Heart left ventricle (tissue), 16 donors: Measurements from ENCODE around the gene CLEC3A. TPM values are rescaled to one million over a fixed set of nuclear protein-coding genes. Genes with fewer than 3 reads are reported as not detected.

ENCODE experiments used
- ATAC-seq, 4 donors: fragments of 200-7000 bp; cut with Tn5 transposase; one replicate each; pipeline ENCODE4 v1.9.1; 2020 to 2022; ENCODE audit warnings: moderate library complexity in 4 of 4, mild to moderate bottlenecking in 3 of 4, moderate number of reproducible peaks in 1 of 4
- DNase-seq, 5 donors: peaks; one replicate each; pipeline ENCODE4 v3.0.0-alpha.2; 2020
- H3K27ac ChIP-seq, 12 donors: fragments of 200-600 bp; sonication (generic) in 4 of 12; one replicate each; pipeline versions ENCODE4 v1.5.0 to v1.8.0; 2016 to 2022; ENCODE audit warnings: mild to moderate bottlenecking in 2 of 12
- H3K27me3 ChIP-seq, 9 donors: fragments of 200-600 bp; sonication (generic) in 2 of 9; one replicate each; pipeline versions ENCODE4 v1.5.1 to v1.8.0; 2016 to 2022; ENCODE audit warnings: mild to moderate bottlenecking in 3 of 9
- H3K36me3 ChIP-seq, 9 donors: fragments of 200-600 bp; sonication (generic) in 2 of 9; one replicate each; pipeline versions ENCODE4 v1.5.0 to v1.8.0; 2018 to 2022; ENCODE audit warnings: mild to moderate bottlenecking in 2 of 9
- H3K4me1 ChIP-seq, 12 donors: fragments of 200-600 bp; sonication (generic) in 4 of 12; one replicate each; pipeline versions ENCODE4 v1.5.0 to v1.8.0; 2016 to 2022; ENCODE audit warnings: mild to moderate bottlenecking in 3 of 12
- H3K4me3 ChIP-seq, 12 donors: fragments of 200-600 bp; sonication (generic) in 4 of 12; one replicate each; pipeline versions ENCODE4 v1.5.0 to v1.8.0; 2017 to 2022; ENCODE audit warnings: mild to moderate bottlenecking in 9 of 12, moderate library complexity in 4 of 12
- H3K9me3 ChIP-seq, 12 donors: fragments of 200-600 bp; sonication (generic) in 4 of 12; one replicate each; pipeline versions ENCODE4 v1.5.0 to v1.8.0; 2016 to 2022; ENCODE audit warnings: mild to moderate bottlenecking in 1 of 12
- POLR2A ChIP-seq, 2 donors: fragments of 450-650 bp; IDR thresholded peaks; one replicate each; pipeline ENCODE4 v1.6.1; 2017; ENCODE audit warnings: antibody characterized with exemption in 2 of 2, mild to moderate bottlenecking in 2 of 2, moderate library complexity in 2 of 2
- WGBS, 4 donors: extraction: QIAGEN DNeasy Blood & Tissue Kit in 2 of 4; methylation state at CpG; one replicate each; pipeline versions ENCODE4 v1.1.5 to v1.1.7; 2013 to 2018; 5-methylcytosine and 5-hydroxymethylcytosine counted together
- intact Hi-C, 10 donors: fragments of 100-400 bp; cut with DNase I; formaldehyde crosslinking; loops; one replicate each; pipeline versions ENCODE4 v1.11.1 to v1.14.2; 2022
- polyA plus RNA-seq, 2 donors: library from polyadenylated mRNA; stranded (reverse); fragments of 200-250 nt; gene quantifications; one replicate each; pipeline ENCODE4 v1.2.3, GENCODE V29; 2013
- total RNA-seq, 9 donors: library from RNA; depleted of rRNA in 2 of 9; stranded (reverse); fragments of >200 nt in 2 of 9; fragmentation: NEBNext Ultra II Directional in 3 of 9; extraction: Animal tissue kit (Norgen Biotek cat#: 25700) in 3 of 9; gene quantifications; one replicate each; pipeline versions ENCODE4 v1.1.0 to v1.2.4, GENCODE V29; 2016 to 2023
- TF ChIP-seq, protein P1 (sequence below), 12 donors: fragments of 200-600 bp; sonication (generic) in 4 of 12; IDR thresholded peaks; one replicate each; pipeline versions ENCODE4 v1.5.0 to v1.8.0; 2018 to 2022; ENCODE audit warnings: antibody characterized with exemption in 12 of 12, mild to moderate bottlenecking in 5 of 12
- donor health status: ischemic (EF 13 %, LVEDD 7.1; RV severe dilation, severe dysfunction).
- donor health status: healthy with polysubstance abuse.
- donor health status: DM: no; HTN: yes; CAD: no.
- donor health status: DM: no; HTN: no; CAD: no.
- donor health status: ischemic (EF 25% LVEDD 6.9; RV normal size, moderate dysfunction).
- donor health status: ischemic (EF 25% LVEDD 5.7; RV mildly dilated, moderate dysfunction).
- donor health status: healthy.
- donor health status: DM: yes; HTN: yes; CAD: no.
- donor health status: ischemic (EF 35%, LVEDD 5.7; RV mildly dilated, moderate dysfunction).
- donor health status: nonischemic (EF 11% LVEDD 7.7; RV severe dilation, severe dysfunction).
- donor health status: DM: yes; HTN: yes; CAD: no.
- donor health status: PGD.
- donor health status: ischemic (EF 29% LVEDD 5.4; RV normal size, mild dysfunction).
- donor health status: nonischemic (EF 23%, LVEDD 6.1; RV moderate dilation, normal function).

The CLEC3A gene
- total and polyA plus RNA-seq, 11 donors = not detected

DNA sequence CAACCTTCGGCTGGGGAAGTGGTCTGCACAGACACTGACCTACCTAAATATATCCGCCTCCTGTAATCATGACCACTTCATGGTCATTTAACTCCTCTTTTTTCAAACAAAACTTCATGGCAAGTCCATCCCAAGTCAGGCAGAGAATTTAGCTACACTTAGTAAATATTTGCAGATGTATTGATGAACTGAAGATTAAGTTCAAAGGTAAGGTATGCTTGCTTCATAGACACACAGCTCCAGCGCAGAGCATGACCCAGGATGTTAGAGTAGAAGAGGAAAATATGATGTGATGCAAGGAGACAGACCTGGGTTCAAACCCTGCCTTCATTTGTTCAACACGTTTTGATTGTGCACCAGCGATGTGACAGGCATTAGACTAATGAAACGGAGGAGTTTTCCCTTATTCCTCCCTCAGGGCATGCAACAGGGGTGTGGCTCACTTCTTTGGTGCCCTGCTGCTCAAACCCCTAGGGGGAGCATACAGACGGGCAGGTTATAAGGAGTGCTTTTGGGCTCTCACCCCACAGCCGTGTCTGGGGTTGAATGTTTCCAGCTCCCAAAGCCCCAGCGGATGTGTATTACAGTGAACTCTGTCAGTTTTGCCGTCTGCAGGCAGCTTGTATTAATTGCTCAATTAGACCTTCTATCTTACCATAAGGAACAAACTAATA is 23.9 kb upstream of the CLEC3A start:
- TF ChIP-seq POLR2A (IDR thresholded peaks at IDR 0.05) = no peak
- TF ChIP-seq, protein P1, sequence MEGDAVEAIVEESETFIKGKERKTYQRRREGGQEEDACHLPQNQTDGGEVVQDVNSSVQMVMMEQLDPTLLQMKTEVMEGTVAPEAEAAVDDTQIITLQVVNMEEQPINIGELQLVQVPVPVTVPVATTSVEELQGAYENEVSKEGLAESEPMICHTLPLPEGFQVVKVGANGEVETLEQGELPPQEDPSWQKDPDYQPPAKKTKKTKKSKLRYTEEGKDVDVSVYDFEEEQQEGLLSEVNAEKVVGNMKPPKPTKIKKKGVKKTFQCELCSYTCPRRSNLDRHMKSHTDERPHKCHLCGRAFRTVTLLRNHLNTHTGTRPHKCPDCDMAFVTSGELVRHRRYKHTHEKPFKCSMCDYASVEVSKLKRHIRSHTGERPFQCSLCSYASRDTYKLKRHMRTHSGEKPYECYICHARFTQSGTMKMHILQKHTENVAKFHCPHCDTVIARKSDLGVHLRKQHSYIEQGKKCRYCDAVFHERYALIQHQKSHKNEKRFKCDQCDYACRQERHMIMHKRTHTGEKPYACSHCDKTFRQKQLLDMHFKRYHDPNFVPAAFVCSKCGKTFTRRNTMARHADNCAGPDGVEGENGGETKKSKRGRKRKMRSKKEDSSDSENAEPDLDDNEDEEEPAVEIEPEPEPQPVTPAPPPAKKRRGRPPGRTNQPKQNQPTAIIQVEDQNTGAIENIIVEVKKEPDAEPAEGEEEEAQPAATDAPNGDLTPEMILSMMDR (IDR thresholded peaks at IDR 0.05) = no peak
- peaks cover 0 to 25% (median 4%) of the 10 kb centered on the region in 12 donors for H3K9me3 ChIP-seq
- no peak overlapping the region for H3K4me3 ChIP-seq
- no peaks in the 10 kb centered on the region for H3K36me3 ChIP-seq
- 59 to 71% (median 67%) methylated on average over 10 of the region's 10 CpGs for WGBS, 4 donors
- ATAC-seq (no peak), DNase-seq (no peak)
- H3K4me1 ChIP-seq = peaks cover 0 to 2% (median 0%) of the 10 kb centered on the region in 12 donors
- intact Hi-C loops = no loop called here
- H3K27ac ChIP-seq = no peak overlapping the region
- H3K27me3 ChIP-seq = no peaks in the 10 kb centered on the region

DNA sequence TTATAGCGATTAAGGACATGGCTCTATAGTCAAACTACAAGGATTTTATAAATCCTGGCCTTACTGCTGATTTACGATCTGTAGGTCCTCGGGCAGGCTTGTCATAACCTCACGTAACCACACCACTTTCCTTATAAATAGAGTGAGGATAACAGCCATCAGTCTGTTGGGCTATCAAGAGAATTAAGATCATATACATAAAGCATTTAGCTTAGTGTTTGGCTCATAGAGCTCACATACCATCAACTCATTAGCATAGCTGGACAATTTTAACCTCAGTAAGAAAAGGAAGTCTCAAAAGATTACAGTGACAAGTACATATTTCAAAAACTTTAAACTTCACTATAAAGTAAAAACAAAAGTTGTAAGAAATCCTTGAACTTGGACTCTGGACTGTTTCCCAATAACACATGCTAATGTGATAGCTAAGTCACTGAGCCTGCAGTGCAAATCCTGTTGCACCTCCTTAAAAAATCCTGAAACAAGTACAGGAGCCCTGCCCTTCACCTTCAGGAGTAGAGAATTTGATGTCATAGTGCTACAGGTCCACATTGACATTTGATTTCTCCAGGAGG is 20.8 kb upstream of the CLEC3A start:
- H3K27ac ChIP-seq = no peak overlapping the region

GRCh38 chr16:78002915-78003538 is 19.3 kb upstream of the CLEC3A start:
- peak; percentile 70 to 98 (median 93) for ATAC-seq
- intact Hi-C loops = loop anchor here in 7 of 10 donors (1.0 to 10.0 kb wide), 5 partner anchors 92 to 768 kb away; partner anchors contain the start of gene WWOX (in 1 of the 7)
- no peak overlapping the region for H3K27ac ChIP-seq

More for the DNA sequence above, 20.8 kb upstream of the CLEC3A start:
- Histone ChIP-seq H3K4me1 (peaks cover 0 to 2% (median 0%) of the 10 kb centered on the region in 12 donors), H3K36me3 (no peaks in the 10 kb centered on the region), H3K27me3 (no peaks in the 10 kb centered on the region), H3K9me3 (peaks cover 0 to 10% (median 0%) of the 10 kb centered on the region in 12 donors), H3K4me3 (no peak overlapping the region)
- DNase-seq = no peak
- ATAC-seq = no peak
- 75 to 81% (median 80%) methylated on average over 4 of the region's 4 CpGs for WGBS, 4 donors
- intact Hi-C loops = loop anchor here in 4 of 10 donors (10.0 kb wide), 3 partner anchors 93 to 767 kb away; partner anchors contain the start of gene WWOX (in 1 of the 4)
- TF ChIP-seq, protein P1 (IDR thresholded peaks at IDR 0.05) = no peak
- no peak for TF ChIP-seq POLR2A (IDR thresholded peaks at IDR 0.05)

More at GRCh38 chr16:78002915-78003538, 19.3 kb upstream of the CLEC3A start:
- WGBS, 4 donors = 17 to 19% (median 18%) methylated on average over 11 of the region's 11 CpGs
- TF ChIP-seq POLR2A (IDR thresholded peaks at IDR 0.05) = no peak
- TF ChIP-seq, protein P1 (IDR thresholded peaks at IDR 0.05) = peak; percentile 68 to 91 (median 83)
- Histone ChIP-seq H3K4me3 (no peak overlapping the region), H3K36me3 (no peaks in the 10 kb centered on the region), H3K4me1 (peaks cover 0 to 2% (median 0%) of the 10 kb centered on the region in 12 donors), H3K27me3 (no peaks in the 10 kb centered on the region), H3K9me3 (no peaks in the 10 kb centered on the region)
- peak; percentile 74 to 90 (median 84) for DNase-seq
